Activated T-cell treated with anti-CD3 and anti-CD28 coated beads for 1 hour (primary cell): ENCODE data around the gene SLC27A5.
"Not testable (repeated sequence)": the region's sequence is repeated elsewhere in the genome, so short reads cannot be mapped to it uniquely, and the experiment has no call there.

Source experiments
- DNase-seq: peaks from one replicate; pipeline ENCODE4 v3.0.0-alpha.2; 2020; ENCODE audit warnings: low read depth

SLC27A5 gene

GRCh38 chr19:58522709-58523108, 10.9 kb upstream of the SLC27A5 start:
- no peak for DNase-seq

- no peak for DNase-seq
Measured at GRCh38 chr19:58521651-58522050, 9.9 kb upstream of the SLC27A5 start.

DNA sequence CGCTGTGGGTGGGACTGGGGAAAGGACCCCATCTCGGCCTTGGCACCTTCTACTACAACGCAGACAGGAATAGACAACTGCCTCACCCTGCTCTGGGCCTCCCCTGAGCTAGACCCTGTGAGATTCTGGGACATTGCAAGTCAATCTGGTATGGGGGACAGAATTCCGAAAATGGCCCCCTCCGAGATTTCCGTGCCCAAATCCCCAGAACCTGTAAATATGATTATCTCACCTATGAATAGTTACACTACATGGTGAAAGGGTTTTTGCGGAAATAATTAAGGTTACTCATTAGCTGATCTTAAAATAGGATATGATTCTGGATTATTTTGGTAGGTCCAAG, 8.4 kb upstream of the SLC27A5 start:
- DNase-seq = no peak

- peak; percentile 83 for DNase-seq
Measured at GRCh38 chr19:58519355-58520256, 7.8 kb upstream of the SLC27A5 start, which contains the start of gene ZBTB45. ZBTB45 (minus strand) TSS chr19:58519810; CDS start chr19:58517673, 2,137 bp downstream.

DNA sequence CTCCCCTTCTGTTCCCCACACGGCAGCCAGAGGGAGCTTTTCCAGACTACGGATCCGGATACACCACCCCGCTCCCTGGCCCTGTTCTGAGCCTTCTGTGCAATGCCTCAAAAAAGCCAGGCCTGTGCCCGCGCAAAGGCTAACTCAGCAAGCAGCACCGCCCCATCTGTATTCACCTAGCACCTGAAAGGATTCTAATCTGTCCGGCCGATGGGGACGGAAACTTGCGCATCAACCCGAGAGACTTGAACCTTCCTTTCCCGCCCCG, 7.2 kb upstream of the SLC27A5 start:
- peak; percentile 30 for DNase-seq

DNA sequence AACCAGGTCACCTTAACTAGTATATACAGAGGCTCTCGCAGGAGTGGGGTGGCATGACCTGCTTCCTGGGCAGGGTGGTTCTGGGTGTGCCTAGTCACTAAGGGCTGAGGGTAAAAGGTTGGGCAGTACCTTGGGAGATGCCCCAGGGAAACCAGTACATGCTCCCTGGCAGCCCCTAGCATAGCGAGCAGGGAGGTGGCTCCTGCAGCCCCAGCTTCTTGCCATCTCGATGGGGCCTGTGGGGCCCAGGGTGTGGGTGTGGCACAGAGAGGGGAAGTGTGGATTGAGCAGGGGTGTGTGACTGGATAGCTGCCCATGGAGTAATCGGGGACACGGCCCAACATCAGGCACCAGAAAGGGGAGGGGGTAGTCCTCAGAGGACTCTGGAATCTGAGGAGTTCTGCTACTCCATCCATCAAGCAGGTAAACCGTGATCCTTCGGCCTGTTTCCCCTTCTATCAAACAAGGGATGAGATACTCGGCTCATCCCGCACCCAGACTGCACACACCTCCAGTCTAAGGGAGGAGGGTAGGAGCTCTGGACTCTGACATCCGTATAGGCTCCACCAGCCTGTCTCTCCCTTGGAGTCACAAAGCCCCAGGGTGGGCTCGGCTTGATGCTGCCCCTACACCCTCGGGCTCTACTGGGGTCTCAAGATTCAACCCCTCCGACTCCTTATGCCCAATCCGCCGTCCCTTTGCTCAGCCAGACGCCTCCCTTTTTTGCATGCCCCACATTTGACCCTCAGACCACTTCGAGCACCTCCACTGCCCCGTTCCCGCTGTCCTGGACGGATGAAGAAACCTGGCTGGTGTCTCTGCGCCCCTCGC, 6.7 kb upstream of the SLC27A5 start:
- no peak for DNase-seq

- no peak for DNase-seq
Measured at GRCh38 chr19:58516964-58517833, 5.4 kb upstream of the SLC27A5 start.

GRCh38 chr19:58516246-58516836, 4.5 kb upstream of the SLC27A5 start:
- no peak for DNase-seq

DNA sequence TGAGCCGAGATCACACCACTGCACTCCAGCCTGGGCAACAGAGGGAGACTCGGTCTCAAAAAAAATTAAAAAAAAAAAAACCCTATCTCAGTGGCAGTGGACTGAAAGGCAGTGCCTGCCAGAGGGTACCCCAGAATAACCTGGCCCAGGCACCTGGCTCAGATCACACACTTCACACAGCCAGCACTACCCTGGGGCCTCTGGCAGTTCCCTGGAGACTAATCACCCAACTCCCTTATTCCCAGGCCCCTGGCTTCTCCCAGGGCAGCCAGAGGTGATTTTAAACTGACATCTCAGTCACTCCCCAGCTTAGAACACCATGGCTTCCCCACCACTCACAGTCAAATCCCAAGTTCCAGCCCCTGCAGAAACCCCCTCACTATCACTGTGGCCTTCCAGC, 3.5 kb upstream of the SLC27A5 start:
- no peak for DNase-seq

- DNase-seq = no peak
Measured at GRCh38 chr19:58514564-58515022, 2.8 kb upstream of the SLC27A5 start.

GRCh38 chr19:58513694-58514563, 2.1 kb upstream of the SLC27A5 start:
- peak; percentile 94 for DNase-seq

DNA sequence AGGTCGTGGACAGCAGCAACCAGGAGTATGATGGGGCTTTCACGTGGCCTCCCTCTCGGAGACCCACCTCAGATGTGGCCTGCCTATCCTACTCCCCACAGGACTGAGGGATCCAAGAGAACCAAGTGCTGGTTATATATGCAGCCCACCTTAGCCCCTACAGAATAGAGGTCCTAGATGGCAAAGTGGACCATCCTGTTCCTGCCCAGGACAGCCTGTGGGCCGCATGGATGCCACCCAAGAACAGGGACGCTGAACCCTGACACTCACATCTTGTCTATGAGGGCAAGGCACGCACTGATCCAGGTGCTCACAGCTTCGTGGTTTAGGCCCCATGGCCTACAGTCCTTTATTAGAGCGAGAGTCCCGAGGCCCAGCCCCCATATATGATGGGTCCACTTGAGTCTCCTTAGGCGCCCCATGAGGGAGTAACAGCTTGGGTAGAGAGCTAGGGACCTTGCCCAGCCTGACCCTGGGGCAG, 1.5 kb upstream of the SLC27A5 start:
- no peak for DNase-seq

GRCh38 chr19:58510084-58510862, 1.5 kb downstream of the SLC27A5 start:
- no peak for DNase-seq

- DNase-seq = no peak
Measured at GRCh38 chr19:58509731-58510083, 2.1 kb downstream of the SLC27A5 start.

DNA sequence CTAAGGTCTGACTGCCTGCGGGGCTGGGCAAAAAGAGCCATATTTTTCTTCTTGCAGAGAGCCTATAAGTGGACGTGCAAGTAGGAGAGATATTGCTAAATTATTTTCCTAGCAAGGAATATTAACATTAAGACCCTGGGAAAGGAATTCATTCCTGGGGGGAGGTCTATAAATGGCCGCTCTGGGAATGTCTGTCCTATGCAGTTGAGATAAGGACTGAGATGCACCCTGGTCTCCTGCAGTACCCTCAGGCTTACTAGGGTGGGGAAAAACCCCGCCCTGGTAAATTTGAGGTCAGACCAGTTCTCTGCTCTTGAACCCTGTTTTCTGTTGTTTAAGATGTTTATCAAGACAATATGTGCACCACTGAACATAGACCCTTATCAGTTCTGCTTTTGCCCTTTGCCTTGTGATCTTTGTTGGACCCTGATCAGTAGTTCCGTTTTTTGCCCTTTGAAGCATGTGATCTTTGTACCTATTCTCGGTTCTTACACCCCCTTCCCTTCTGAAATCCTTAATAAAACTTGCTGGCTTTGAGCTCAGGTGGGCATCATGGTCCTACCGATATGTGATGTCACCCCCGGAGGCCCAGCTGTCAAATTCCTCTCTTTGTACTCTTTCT, 4.1 kb downstream of the SLC27A5 start:
- not testable (repeated sequence) for DNase-seq

DNA sequence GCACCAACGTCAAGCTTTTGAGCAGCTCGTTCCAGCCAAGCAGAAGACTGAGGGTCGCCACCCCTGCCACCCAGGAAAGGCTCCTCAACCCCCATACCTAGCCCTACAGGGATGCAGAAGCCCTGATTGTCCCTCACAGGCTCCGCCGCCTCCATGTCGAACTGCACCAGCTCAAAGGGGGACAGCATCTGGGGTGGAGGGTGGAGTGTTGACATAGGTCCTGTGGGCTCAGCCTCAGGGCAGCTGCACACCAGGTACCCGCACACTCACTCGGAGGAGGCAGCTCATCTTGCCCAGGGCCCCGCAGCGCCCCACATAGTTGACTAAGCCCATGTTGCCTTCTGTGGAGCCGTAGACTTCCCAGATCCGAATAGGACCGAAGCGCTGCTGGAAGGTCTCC, 11.6 kb downstream of the SLC27A5 start:
- DNase-seq = no peak

DNA sequence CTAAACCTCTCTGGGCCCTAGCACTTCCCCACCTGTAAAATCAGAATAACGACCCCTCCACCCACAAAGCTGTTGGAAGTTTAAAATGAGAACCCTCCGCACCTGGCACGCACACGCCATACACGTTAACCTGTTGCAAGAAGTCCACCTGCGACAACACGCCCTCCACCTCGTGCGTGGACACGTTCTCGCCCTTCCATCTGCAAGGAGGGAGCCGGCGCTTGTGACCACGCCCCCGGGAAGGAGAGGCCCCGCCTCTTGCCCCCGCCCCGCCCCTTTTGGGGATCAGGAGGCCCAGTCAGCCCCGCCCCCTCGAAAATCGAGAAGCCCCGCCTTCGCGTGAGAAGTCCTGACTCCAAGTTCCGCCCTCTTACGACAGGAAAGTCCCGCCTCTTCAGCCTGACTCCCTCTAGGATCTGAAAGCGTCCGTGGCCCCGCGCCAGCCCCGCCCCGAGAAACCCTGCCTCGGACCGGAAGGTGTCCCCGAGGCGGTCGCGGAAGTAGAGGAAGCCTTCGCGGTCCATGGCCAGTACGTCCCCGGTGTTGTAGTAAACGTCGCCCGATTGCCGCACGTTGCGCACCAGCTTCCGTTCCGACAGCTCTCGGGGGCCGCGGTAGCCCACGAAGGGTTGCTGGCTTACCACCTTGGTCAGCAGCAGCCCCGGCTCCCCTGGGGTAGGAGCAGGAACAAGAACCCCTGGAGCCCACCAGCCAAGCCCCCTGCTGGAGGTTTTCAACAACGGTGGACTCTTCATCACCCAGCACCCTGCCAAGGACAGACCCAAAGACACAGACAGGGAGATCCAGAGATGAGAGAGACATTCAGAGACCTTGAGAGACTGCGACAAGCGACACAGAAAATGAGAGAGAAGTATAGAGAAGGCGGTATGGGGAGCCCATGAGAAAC, 12.5 kb downstream of the SLC27A5 start:
- peak; percentile 94 for DNase-seq

GRCh38 chr19:58498316-58499020, 13.3 kb downstream of the SLC27A5 start:
- no peak for DNase-seq
